GM18505 (cell line): ENCODE measurements around the gene PRKACB.

Experiments
- ATAC-seq: cut with Tn5 transposase; IDR thresholded peaks from one replicate; pipeline ENCODE4 v1.9.1; 2021; ENCODE audit not compliant: unreplicated experiment
- POLR2A ChIP-seq: IDR thresholded peaks from 4 replicates; pipeline ENCODE4 v1.6.1; 2011; ENCODE audit warnings: borderline replicate concordance; ENCODE audit not compliant: insufficient read depth, insufficient read length; ENCODE audit errors: extremely low read depth

The PRKACB gene

DNA sequence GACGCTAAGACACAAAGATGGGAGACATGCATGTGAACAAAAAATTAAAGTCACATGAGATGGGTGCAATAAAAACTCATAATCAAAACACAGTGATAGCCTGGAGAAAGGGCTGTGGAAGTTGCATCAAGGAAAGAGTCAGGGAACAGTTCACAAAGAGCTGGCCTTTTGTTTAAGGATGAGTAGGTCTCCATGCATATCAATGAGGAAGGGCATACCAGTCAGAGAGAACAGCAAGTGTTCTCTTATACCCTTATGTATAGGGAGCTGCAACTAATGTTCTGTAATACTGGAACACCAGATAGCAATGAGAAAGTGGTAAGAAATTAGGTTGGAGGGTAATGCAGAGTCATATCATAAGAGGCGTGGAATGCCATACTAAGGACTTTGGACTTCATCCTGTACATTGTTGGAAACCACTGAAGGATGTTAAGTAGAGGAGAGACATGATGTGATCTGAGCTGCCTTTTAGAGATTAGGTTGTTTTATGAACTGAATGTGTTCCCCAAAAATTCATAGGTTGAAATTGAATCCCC lies 110.7 kb downstream of the PRKACB start:
- no peak for ATAC-seq
- TF ChIP-seq POLR2A: no peak

DNA sequence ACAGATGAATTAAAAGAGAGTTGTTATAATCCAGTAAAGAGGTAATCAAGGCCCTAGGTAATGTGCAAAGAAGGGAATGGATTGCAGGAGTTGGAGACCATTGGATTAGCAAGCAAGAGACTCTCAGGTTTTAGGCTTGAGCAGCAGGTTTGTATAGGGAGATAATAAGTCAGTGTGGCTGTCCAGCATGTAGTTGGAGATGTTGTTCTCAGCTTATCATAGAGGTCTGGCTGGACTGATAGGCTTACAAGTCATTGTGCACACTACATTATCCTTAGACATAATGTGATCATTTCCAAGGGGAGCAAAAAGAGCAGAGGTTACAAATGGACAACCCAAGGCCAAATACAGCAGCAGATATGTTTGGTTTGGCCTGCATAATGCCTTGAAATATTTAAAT lies 111.5 kb downstream of the PRKACB start:
- no peak for ATAC-seq
- TF ChIP-seq POLR2A: no peak

DNA sequence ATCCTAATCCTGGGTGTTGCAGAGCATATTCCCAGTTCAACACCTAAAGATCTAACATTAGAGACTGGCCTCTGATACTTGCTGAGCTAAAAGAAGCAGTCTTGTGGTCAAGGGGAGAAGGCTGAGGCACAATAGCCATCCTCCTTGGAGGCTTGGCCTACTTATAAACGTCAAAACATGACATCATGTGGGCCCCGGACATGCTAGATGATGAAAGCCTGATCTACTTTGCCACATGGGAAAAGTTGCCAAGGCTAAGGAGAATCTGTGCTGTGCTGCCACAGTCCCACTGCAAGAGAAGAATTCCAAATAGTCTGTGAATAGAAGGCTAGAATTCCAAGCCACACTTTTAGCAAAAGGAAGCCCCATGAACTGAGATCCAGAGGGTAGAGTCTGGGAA lies 113.5 kb downstream of the PRKACB start:
- no peak for TF ChIP-seq POLR2A
- ATAC-seq: no peak

DNA sequence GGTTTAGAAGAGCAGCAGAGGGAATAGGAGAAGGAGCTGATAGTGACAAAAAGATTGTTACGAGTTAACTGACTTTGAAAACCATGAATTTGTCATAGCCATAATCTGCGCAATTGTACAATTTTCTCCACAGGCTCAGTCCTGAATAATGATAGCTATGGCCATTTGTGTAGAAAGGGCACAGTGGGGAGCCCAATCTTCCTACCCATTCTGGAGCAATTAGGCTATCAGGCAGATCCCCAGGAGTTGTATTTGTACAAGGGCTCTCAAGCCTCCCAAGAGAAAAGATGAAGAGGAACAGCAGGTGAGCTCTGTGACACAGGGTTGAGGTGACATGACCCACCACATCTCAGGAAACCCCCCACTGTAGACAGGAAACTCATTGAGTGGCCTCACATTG lies 115.3 kb downstream of the PRKACB start:
- TF ChIP-seq POLR2A: no peak
- ATAC-seq: no peak

DNA sequence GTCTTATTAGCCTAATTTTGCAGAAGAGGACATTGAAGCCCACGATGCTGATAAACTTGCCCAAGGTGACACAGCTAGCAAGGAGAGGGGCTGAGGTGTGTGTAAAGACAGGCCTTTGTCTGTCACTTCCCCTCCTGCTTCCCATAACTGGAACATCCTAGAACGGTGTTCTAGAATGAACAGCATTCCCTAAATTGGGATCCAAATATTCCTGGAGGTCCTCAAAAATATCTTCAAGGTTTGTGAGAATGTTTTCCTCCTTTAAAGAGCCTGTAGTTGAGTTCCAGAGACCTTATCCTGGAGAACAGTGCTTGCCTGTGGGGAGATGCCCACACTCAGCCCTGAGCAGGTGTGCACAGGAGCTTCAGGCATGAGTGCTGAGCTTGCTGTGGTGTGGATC lies 115.9 kb downstream of the PRKACB start:
- no peak for ATAC-seq
- no peak for TF ChIP-seq POLR2A

DNA sequence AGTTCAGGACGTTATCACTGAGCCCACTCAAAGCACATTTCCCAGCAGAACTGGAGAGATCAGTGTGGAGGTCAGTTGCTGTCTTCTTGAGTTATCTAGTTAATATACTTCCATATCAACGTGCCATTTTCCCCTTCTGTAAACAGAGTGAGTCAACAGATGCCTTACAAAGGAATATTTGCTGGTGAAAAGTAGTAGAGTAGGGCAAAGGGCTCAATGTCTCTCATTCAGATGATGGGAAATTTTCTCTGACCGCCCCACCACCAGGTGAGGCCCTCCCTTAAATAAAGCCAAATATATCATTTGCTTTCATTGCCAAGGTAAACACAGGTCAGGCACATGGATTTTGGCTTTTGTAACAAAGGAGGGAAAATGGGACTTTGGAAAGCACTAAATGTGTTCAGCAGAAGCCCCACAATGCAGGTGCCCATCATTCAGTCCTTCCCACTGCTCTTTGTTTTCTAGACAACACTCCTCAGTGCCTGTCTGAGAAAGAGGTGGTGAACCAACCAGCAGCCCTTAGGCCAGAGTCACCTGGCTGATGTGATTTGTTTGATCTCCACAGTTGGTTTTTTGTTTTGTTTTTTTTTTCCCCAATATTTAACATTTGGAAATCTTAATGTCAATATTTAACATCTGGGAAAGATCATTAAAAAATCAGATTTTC lies 116.9 kb downstream of the PRKACB start:
- no peak for ATAC-seq
- no peak for TF ChIP-seq POLR2A

DNA sequence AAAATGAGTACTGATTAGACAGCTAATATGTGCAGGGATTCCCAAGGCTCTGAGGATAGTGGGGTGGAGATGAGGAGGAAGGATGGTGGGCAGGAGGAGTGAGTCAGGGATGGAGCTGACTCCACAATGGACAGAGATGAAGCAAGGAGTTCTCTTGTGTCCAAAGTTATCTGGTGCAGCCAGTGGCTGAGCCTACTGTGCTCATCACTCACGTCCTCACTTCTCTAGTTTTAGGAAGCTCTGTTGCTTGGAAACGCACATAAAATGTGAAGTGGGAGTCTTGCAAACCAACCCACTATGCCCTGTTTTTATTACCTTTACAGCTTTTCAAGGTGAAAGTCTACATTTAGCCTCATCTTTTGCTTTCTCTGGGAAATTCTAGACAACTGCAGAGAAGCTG lies 120.9 kb downstream of the PRKACB start:
- no peak for ATAC-seq
- no peak for TF ChIP-seq POLR2A

DNA sequence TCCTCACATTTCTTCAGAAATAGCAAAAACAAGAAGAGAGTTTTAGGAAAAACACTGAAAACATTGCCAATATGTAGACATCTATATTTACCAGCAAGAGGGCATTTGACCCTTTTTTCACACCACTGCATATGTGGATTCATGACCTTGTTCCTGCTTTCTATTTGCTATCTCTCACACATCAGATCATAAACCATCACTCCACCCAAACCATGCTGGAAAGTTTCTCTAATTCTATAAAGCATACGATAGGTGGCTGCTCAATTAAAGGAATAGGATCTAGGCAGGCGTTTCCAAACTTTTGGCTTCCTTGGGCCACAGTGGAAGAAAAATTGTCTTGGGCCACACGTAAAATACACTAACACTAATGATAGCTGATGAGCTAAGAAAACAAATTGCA lies 121.8 kb downstream of the PRKACB start:
- ATAC-seq: no peak
- TF ChIP-seq POLR2A: no peak

DNA sequence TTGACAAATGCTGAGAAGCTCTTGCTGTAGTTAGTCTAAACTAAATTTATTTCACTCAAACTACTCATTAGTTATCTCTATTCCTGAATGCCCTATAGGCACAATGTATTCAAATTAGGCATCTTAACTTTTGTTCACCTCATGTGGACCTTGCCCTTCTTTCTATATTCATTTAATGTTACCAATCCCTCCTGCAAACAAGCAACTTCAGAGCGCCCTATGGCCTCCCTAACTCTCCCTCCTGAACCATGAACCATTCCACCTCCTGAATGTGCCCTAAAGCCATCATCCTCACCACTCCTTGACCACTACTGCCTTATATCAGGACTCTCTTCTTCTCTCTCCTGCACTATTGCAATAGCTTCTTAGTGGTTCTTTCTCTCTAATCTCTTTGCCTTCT lies 122.7 kb downstream of the PRKACB start:
- no peak for ATAC-seq
- TF ChIP-seq POLR2A: no peak

DNA sequence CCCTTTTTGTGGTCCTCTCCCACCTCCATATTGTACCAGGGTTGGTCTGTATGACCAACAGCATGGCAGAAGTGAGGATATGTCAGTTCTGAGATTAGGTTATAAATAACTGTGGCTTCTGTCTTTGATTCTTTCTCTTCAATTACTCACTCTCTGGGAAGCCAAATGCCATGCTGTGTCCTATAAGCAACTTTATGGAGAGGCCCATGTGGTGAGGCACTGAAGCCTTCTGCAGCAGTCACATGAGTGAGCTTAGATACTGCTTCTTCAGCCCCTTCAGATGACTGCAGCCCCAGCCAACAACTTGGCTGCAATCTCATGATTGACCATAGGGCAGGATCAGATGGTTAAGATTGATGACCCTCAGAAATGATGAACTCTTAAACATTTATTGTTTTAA lies 123.4 kb downstream of the PRKACB start:
- no peak for TF ChIP-seq POLR2A

DNA sequence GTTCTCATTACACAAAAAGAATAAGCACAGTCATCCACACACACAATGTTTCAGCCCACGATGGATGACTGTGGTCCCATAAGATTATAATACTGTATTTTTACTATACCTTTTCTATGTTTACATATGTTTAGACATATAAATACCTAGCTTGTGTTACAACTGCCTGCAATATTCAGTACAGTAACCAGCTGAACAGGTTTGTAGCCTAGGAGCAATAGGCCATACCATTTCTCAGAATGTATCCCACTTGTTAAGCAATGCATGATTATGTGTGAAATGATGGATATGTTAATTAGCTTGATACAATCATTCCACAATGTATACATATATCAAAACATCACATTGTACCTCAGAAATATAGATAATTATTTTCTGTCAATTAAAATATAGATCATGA lies 124.3 kb downstream of the PRKACB start:
- TF ChIP-seq POLR2A: no peak

More for the DNA sequence above, 123.4 kb downstream of the PRKACB start:
- ATAC-seq: no peak

DNA sequence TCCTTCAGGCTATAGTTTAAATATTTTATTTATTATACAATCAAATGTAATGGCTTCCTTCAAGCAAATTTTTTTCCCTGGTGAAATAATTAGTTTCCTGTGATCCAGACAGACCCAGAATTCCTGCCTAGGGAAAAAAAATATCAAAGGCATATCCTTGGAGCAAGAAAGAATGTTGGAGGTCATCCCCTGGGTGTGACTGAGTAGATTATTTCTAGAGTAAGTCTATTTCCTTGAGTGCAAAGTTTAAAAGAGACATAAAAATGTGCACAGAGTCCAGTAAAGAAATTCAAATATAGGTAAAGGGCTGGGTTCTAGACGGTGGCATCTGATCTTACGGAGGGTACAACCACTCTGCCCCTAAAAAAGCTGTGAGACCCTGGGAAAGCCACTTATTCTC lies 125.2 kb downstream of the PRKACB start:
- ATAC-seq: no peak
- no peak for TF ChIP-seq POLR2A

More for the DNA sequence above, 124.3 kb downstream of the PRKACB start:
- no peak for ATAC-seq

DNA sequence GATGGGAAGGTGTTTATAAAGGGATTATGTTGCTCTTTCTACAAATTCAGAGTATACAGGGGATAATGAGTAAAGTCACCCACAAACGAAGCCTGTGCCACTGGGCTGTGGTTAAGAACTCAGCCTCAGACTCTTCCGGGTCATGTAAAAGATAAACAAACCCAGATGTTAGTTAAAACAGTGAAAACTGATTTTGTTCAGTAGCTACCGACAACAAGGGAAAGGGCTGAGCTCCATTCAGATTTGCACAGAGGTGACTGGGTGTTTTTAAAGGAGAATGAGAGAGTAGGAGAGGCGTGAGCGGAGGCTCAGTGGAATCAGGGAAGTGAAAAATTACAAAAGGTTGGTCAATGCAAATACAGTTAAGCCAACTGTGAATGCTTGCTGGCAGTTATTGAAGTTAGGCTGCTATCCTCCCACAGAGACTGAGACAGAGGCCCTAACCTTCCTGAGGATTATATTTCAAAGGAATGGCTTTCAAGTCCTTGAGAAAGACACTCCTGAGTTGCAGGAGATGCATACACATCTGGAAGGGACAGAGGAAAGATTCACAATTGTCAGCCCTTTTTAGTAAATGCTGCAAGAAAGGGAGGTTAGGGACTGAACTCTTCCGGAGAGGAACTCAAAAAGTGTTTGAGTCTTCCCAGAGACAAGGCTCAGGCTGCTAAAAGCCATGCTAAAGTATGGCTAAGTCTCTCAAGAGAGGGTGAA lies 127.5 kb downstream of the PRKACB start:
- peak; percentile 96 for ATAC-seq

DNA sequence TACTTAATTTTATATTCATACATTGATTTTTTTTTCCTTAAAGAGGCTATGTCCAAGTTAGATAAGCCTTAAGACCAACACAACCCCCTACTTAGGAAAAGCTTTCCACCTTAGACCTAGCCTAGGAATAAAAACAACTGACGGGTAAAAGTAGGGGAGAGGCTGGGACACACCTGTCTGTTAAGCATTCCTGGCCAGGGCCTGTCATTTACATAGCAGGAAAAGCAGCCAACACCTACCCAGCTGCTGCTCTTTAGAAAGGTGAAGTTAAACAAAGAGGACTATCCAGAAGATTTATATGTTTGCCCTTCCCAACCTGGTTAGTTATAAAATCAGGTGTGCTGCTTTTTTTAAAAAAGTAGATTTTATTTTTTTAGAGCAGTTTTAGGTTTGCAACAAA lies 128.3 kb downstream of the PRKACB start:
- no peak for ATAC-seq
- no peak for TF ChIP-seq POLR2A

More for the DNA sequence above, 127.5 kb downstream of the PRKACB start:
- TF ChIP-seq POLR2A: no peak

DNA sequence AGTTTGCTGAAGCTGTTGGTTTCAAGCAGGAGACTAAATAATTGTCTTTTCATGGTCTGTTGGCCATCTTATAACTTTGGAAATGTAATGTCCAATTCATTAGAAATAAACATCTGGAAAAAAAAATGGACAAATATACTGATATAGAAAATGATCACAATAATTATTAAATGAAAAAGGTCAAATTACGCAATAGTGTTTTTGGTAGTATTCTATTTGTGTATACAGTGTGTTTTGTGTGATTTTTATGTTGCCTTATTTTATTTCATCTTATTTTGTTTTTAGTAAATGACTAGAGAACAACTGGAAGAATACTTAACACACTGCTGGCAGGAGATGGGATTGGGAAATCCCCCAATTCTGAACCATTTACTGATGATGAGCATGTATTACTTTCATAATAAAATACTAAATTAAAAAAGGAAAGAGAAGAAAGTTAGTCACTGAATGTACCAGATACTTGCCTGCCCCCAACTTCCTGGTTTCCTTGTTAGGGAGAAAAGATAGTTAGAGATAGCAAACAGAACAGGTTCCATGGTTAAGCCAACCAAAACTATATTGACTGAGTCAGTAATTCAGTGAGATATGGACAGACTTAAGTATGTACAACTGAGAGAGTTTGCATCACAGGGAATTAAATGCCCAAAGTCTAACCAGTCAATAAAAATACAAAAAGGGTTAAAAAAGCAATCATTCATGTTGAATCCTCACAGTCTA lies 133.4 kb downstream of the PRKACB start:
- ATAC-seq: no peak
- TF ChIP-seq POLR2A: no peak

DNA sequence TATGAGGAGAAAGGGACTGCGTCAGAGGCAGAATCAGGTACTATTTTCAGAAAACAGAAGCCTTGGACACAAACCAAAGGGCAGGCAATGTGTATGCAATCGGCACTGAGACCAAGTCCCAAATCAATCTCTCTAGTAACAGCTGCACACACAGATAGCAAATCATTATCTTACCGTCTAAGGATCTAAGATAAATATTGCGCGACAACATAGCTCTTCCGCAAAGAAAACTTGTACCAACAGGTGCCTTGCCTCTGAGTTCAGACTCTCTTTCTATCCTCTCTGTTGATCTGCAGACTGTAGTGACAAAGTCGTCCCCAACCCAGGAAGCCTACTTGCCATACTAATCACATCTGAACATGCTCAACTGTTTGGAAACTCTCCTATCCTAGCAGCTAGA lies 134.8 kb downstream of the PRKACB start:
- no peak for TF ChIP-seq POLR2A
- no peak for ATAC-seq
